Measurements from ENCODE around the gene LTBP1. TPM values are rescaled to one million over a fixed set of nuclear protein-coding genes. Genes with fewer than 3 reads are reported as not detected.

LTBP1 gene
- total RNA-seq, 1 donor from 2014 or later = 327 TPM

- Mint-ChIP-seq H3K4me3 (ENCODE audit: unreplicated experiment) (no peak overlapping the region), H3K4me1 (ENCODE audit: unreplicated experiment) (no peaks in the 10 kb centered on the region), H3K36me3 (ENCODE audit: low read depth, unreplicated experiment) (peaks cover 57% of the 10 kb centered on the region), H3K9me3 (ENCODE audit: unreplicated experiment) (no peaks in the 10 kb centered on the region), H3K27ac (ENCODE audit: unreplicated experiment) (no peak overlapping the region), H3K27me3 (ENCODE audit: unreplicated experiment) (peaks cover 7% of the 10 kb centered on the region)
- TF ChIP-seq CTCF (IDR thresholded peaks at IDR 0.05; ENCODE audit: unreplicated experiment) = no peak
- DNase-seq (ENCODE audit: low spot score) = no peak
These were observed 445.6 kb downstream of the LTBP1 start for GRCh38 chr2:33392366-33392765.

- TF ChIP-seq CTCF (IDR thresholded peaks at IDR 0.05; ENCODE audit: unreplicated experiment) = no peak
- DNase-seq (ENCODE audit: low spot score) = no peak
- peaks cover 57% of the 10 kb centered on the region for H3K36me3 Mint-ChIP-seq (ENCODE audit: low read depth, unreplicated experiment)
- H3K9me3 Mint-ChIP-seq (ENCODE audit: unreplicated experiment) = no peaks in the 10 kb centered on the region
- H3K4me1 Mint-ChIP-seq (ENCODE audit: unreplicated experiment) = peaks cover 4% of the 10 kb centered on the region
- H3K27me3 Mint-ChIP-seq (ENCODE audit: unreplicated experiment) = peaks cover 4% of the 10 kb centered on the region
- no peak overlapping the region for H3K27ac Mint-ChIP-seq (ENCODE audit: unreplicated experiment)
- no peak overlapping the region for H3K4me3 Mint-ChIP-seq (ENCODE audit: unreplicated experiment)
These were observed 448.3 kb downstream of the LTBP1 start for GRCh38 chr2:33395034-33395433.

- no peaks in the 10 kb centered on the region for H3K9me3 Mint-ChIP-seq (ENCODE audit: unreplicated experiment)
- TF ChIP-seq CTCF (IDR thresholded peaks at IDR 0.05; ENCODE audit: unreplicated experiment) = peak; percentile 87
- H3K27ac Mint-ChIP-seq (ENCODE audit: unreplicated experiment) = no peak overlapping the region
- peaks cover 4% of the 10 kb centered on the region for H3K27me3 Mint-ChIP-seq (ENCODE audit: unreplicated experiment)
- no peak overlapping the region for H3K4me3 Mint-ChIP-seq (ENCODE audit: unreplicated experiment)
- H3K36me3 Mint-ChIP-seq (ENCODE audit: low read depth, unreplicated experiment) = peaks cover 58% of the 10 kb centered on the region
- peak; percentile 74 for DNase-seq (ENCODE audit: low spot score)
- peaks cover 4% of the 10 kb centered on the region for H3K4me1 Mint-ChIP-seq (ENCODE audit: unreplicated experiment)
These were observed 449.0 kb downstream of the LTBP1 start for GRCh38 chr2:33395655-33396249.

- H3K27ac Mint-ChIP-seq (ENCODE audit: unreplicated experiment) = peak overlapping the region; percentile 38
- no peaks in the 10 kb centered on the region for H3K9me3 Mint-ChIP-seq (ENCODE audit: unreplicated experiment)
- TF ChIP-seq CTCF (IDR thresholded peaks at IDR 0.05; ENCODE audit: unreplicated experiment) = no peak
- no peak for DNase-seq (ENCODE audit: low spot score)
- H3K4me1 Mint-ChIP-seq (ENCODE audit: unreplicated experiment) = peaks cover 21% of the 10 kb centered on the region
- no peak overlapping the region for H3K4me3 Mint-ChIP-seq (ENCODE audit: unreplicated experiment)
- no peaks in the 10 kb centered on the region for H3K27me3 Mint-ChIP-seq (ENCODE audit: unreplicated experiment)
- H3K36me3 Mint-ChIP-seq (ENCODE audit: low read depth, unreplicated experiment) = peaks cover 8% of the 10 kb centered on the region
These were observed 457.6 kb downstream of the LTBP1 start for GRCh38 chr2:33404321-33404720.

GRCh38 chr2:33406622-33407021 lies 459.9 kb downstream of the LTBP1 start:
- no peak for TF ChIP-seq CTCF (IDR thresholded peaks at IDR 0.05; ENCODE audit: unreplicated experiment)
- no peak for DNase-seq (ENCODE audit: low spot score)
- H3K36me3 Mint-ChIP-seq (ENCODE audit: low read depth, unreplicated experiment) = no peaks in the 10 kb centered on the region
- H3K4me3 Mint-ChIP-seq (ENCODE audit: unreplicated experiment) = no peak overlapping the region
- no peak overlapping the region for H3K27ac Mint-ChIP-seq (ENCODE audit: unreplicated experiment)
- H3K9me3 Mint-ChIP-seq (ENCODE audit: unreplicated experiment) = no peaks in the 10 kb centered on the region
- H3K4me1 Mint-ChIP-seq (ENCODE audit: unreplicated experiment) = peaks cover 19% of the 10 kb centered on the region
- peaks cover 2% of the 10 kb centered on the region for H3K27me3 Mint-ChIP-seq (ENCODE audit: unreplicated experiment)
